Effector memory CD8-positive, alpha-beta T cell (primary cell): Measurements from ENCODE around the gene RAB23.

Experiments used
- ATAC-seq: fragments of 150-1000 bp; cut with Tn5 transposase; replicated peaks from 2 replicates; pipeline ENCODE4 v1.10.0; 2021; ENCODE audit warnings: mild to moderate bottlenecking, moderate library complexity
- DNase-seq, 3 experiments: peaks; one replicate each; pipeline ENCODE4 v3.0.0; 2021
- H3K27ac Mint-ChIP-seq, 2 donors: one replicate each; pipeline ENCODE4 v1.8.0; 2022; ENCODE audit warnings: mild to moderate bottlenecking in 2 of 2, mixed read lengths in 2 of 2, moderate library complexity in 2 of 2
- H3K27me3 Mint-ChIP-seq, 2 donors: one replicate each; pipeline ENCODE4 v1.8.0; 2022; ENCODE audit warnings: mixed read lengths in 2 of 2
- H3K36me3 Mint-ChIP-seq: one replicate; pipeline ENCODE4 v1.8.0; 2022; ENCODE audit warnings: mild to moderate bottlenecking, moderate library complexity, mixed read lengths; ENCODE audit not compliant: insufficient read depth
- H3K4me1 Mint-ChIP-seq, 2 donors: one replicate each; pipeline ENCODE4 v1.8.0; 2022; ENCODE audit warnings: low read depth in 2 of 2, mixed read lengths in 2 of 2
- H3K4me3 Mint-ChIP-seq, 2 donors: one replicate each; pipeline ENCODE4 v1.8.0; 2022; ENCODE audit warnings: mild to moderate bottlenecking in 2 of 2, mixed read lengths in 2 of 2, moderate library complexity in 2 of 2
- H3K9me3 Mint-ChIP-seq, 2 donors: one replicate each; pipeline ENCODE4 v1.8.0; 2022; ENCODE audit warnings: mixed read lengths in 2 of 2

Gene RAB23

DNA sequence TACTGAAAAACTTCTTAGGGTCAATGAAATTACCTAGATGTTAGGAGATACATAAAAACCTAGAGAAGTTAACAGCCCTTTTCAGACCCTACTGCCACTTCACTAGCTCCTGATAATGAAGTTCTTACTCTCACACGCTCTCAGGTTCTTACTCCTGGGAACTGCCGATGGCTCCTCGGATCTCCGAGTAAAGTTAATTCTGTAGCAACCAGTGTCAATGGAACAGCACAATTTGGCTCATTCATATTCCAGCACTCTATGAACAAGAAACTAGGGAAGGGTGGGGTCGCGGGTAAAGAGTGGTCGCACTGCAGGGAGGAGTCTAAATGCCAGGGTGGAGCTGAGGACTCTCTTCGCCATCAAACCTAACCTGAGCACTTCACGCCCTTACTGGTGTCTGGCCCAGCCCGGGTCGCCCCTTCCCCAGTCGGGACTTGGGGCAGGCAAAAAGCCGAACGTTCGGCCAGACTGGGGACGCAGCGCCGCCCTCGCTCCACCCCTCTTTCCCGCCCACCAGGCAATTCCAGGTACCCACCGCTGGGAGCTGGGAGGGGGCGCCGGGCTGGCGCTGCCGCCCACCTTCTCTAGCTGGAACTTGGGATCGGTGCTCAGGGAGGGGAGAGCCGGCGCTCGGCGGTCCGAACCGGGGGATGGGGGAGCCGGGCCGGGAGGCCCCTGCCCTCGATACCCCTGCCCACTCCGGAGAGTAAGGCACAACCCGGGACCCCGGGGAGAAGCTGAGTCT is 744 bp downstream of the RAB23 start:
- Mint-ChIP-seq H3K36me3 (peaks cover 14% of the 10 kb centered on the region), H3K4me1 (peaks cover 7 to 8% of the 10 kb centered on the region in 2 donors)
- ATAC-seq: peak; percentile 59

DNA sequence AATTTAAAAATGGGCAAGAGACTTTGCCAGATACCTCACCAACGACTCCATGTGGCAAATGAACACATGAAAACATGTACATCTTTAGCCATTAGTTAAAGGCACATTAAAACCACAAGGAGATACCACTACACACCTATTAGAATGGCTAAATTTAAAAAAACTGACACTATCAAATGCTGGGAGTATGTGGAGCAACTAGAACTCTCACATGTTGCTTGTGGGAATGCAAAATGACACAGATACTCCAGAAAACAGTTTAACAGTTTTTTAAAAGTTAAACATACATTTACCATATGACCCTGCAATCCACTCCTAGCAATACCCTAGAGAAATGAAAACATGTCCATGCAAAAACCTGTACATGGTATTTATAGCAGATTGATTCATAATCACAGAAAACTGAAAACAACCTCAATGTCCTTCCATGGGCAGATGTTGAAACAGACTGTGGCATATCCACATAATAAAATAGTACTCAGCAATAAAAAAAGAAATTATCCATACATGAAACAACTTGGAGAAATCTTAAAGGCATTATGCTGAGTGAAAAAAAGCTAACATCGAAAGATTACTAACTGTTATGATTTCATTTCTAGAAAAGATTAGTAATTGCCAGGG is 1.9 kb downstream of the RAB23 start:
- DNase-seq: no peak
- peaks cover 14% of the 10 kb centered on the region for H3K36me3 Mint-ChIP-seq
- H3K27ac Mint-ChIP-seq: no peak overlapping the region
- peaks cover 0 to 5% of the 10 kb centered on the region in 2 donors for H3K27me3 Mint-ChIP-seq
- ATAC-seq: no peak
- peaks cover 7 to 8% of the 10 kb centered on the region in 2 donors for H3K4me1 Mint-ChIP-seq
- no peaks in the 10 kb centered on the region for H3K9me3 Mint-ChIP-seq
- peak overlapping the region in 1 of 2 donors; percentile 100 for H3K4me3 Mint-ChIP-seq

More for the DNA sequence above, 744 bp downstream of the RAB23 start:
- peaks cover 0 to 5% of the 10 kb centered on the region in 2 donors for H3K27me3 Mint-ChIP-seq
- peak overlapping the region; percentile 97 to 100 for H3K4me3 Mint-ChIP-seq
- peak overlapping the region; percentile 90 to 95 for H3K27ac Mint-ChIP-seq
- no peaks in the 10 kb centered on the region for H3K9me3 Mint-ChIP-seq
- peak; percentile 34 to 46 (median 36) for DNase-seq

DNA sequence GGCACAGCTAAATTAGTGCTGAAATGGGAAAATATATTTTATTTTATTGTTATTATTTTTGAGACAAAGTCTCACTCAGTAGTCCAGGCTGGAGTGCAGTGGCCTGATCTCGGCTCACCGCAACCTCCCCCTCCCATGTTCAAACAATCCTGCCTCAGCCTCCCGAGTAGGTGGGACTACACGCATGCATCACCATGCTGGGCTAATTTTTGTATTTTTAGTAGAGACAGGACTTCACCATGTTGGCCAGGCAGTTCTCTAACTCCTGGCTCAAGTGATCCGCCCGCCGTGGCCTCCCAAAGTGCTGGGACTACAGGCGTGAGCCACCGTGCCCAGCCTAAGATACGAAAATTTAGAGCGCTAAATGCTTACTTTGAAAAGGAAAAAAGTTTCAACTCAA is 4.8 kb downstream of the RAB23 start:
- ATAC-seq (no peak), DNase-seq (no peak)
- peaks cover 7 to 15% of the 10 kb centered on the region in 2 donors for H3K4me1 Mint-ChIP-seq
- H3K4me3 Mint-ChIP-seq: no peak overlapping the region
- H3K27ac Mint-ChIP-seq: no peak overlapping the region
- H3K36me3 Mint-ChIP-seq: peaks cover 8% of the 10 kb centered on the region
- H3K27me3 Mint-ChIP-seq: no peaks in the 10 kb centered on the region
- no peaks in the 10 kb centered on the region for H3K9me3 Mint-ChIP-seq

DNA sequence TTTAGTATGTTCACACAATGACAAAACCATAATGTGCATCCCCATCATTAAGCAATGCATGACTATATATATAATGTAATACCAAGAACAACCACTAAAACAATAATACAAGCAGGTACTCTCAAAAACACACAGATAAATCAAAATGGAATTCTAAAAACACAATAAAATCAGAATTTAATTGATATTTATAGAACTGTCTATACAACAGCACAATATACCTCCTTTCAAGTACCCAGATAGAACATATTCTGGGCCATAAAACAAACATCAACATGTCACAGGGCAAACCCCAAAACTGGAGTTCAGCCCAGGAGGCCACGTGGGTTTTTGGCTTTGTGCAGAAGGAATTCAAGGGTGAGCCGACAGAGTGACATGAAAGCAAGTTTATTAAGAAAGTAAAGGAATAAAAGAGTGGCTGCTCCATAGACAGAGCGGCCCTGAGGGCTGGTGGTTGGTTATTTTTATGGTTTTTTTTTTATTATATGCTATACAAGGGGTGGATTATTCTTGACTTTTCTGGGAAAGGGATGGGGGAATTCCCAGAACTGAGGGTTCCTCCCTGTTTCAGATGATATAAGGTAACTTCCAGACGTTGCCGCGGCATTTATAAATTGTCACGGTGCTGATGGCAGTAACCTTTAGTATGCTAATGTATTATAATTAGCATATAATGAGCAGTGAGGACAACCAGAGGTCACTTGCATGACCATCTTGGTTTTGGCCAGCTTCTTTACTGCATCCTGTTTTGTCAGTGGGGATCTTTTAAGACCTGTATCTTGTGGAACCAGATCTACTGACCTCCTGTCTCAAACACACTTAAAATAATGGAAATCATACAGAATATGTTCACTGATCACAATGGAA is 5.6 kb downstream of the RAB23 start:
- H3K9me3 Mint-ChIP-seq: no peaks in the 10 kb centered on the region
- DNase-seq (no peak), ATAC-seq (peak; percentile 47)
- H3K36me3 Mint-ChIP-seq: peaks cover 3% of the 10 kb centered on the region
- no peak overlapping the region for H3K27ac Mint-ChIP-seq
- H3K27me3 Mint-ChIP-seq: no peaks in the 10 kb centered on the region
- H3K4me3 Mint-ChIP-seq: no peak overlapping the region
- H3K4me1 Mint-ChIP-seq: peaks cover 3 to 12% of the 10 kb centered on the region in 2 donors

DNA sequence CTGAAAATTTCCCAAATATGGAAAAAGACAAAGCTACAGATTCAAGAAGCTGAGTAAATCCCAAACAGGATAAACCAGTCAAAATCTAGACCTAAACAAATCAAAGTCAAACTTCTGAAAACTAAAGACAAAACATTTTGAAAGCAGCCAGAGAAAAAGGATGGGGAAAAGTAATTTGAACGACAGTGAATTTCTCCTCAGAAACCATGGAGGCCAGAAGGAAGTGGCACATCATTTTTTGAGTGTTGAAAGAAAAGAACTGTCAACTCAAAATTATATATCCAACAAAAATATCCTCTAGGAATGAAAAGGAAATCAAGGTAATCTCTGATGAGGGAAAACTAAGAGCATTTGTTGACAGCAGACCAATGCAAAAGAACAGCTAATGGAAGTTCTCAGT is 6.8 kb downstream of the RAB23 start:
- Mint-ChIP-seq H3K36me3 (no peaks in the 10 kb centered on the region), H3K4me3 (no peak overlapping the region), H3K27me3 (no peaks in the 10 kb centered on the region), H3K9me3 (no peaks in the 10 kb centered on the region), H3K27ac (no peak overlapping the region), H3K4me1 (peaks cover 0 to 8% of the 10 kb centered on the region in 2 donors)
- DNase-seq (no peak), ATAC-seq (no peak)

DNA sequence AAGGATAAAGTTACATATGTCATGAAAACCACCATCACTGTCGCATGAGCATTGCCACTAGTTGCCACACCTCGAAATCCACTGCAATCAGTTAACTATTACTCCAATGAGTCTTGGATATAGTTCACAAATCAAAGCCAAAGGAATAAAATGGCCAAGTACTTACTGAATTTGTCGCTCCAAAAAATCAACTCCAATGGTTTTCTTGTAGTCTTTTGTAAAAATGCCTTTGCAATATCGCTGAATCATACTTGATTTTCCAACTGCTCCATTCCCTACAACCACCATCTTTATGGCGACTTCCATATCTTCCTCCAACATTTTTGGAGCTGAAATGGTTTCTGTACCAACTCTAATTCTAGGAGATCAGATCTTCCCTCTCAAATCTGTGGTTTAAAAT is 12.0 kb downstream of the RAB23 start:
- no peaks in the 10 kb centered on the region for H3K9me3 Mint-ChIP-seq
- no peak overlapping the region for H3K4me3 Mint-ChIP-seq
- no peaks in the 10 kb centered on the region for H3K27me3 Mint-ChIP-seq
- H3K27ac Mint-ChIP-seq: no peak overlapping the region
- DNase-seq (no peak), ATAC-seq (no peak)
- H3K36me3 Mint-ChIP-seq: no peaks in the 10 kb centered on the region
- H3K4me1 Mint-ChIP-seq: peaks cover 0 to 8% of the 10 kb centered on the region in 2 donors

DNA sequence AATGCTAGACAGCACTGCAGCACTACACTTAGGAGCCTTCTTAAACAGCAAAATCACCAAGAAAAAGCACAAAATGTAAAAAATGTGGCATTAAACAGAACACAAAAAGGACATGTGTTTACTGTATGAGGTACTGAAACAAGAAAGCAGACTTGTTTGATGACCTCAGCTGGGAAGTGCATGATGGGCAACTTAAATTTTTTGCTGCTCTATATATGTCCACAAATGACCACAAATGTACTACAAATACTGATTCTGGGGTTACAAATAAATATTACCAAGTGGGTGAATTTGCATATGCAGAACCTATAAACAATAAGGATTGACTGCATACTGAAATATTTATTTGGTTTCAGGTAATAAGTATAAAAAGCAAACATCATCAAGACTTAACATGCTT is 13.1 kb downstream of the RAB23 start:
- Mint-ChIP-seq H3K36me3 (no peaks in the 10 kb centered on the region), H3K27me3 (no peaks in the 10 kb centered on the region), H3K9me3 (no peaks in the 10 kb centered on the region), H3K27ac (no peak overlapping the region), H3K4me1 (no peaks in the 10 kb centered on the region), H3K4me3 (no peak overlapping the region)
- DNase-seq (no peak), ATAC-seq (no peak)

DNA sequence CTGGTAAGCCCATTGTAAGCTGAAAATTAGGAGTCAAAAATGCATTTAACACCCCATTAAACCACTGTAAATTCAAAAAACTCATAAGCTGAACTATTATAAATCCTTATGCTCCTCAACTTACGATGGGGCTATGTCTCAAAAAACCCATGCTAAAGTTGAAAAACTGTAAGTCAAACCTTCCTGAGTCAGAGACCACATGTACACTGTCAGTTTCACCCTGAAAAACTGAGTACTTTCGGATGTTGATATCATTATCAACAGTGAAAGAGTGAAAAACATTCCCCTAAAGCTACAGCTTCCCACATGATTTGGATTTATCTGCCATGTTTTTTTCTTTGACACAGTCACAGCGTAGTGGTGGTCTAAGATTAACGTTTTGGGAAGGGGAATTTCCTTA is 14.2 kb downstream of the RAB23 start:
- Mint-ChIP-seq H3K27ac (no peak overlapping the region), H3K27me3 (no peaks in the 10 kb centered on the region), H3K4me1 (no peaks in the 10 kb centered on the region), H3K36me3 (no peaks in the 10 kb centered on the region), H3K4me3 (no peak overlapping the region), H3K9me3 (no peaks in the 10 kb centered on the region)
- no peak for DNase-seq
- ATAC-seq: no peak

DNA sequence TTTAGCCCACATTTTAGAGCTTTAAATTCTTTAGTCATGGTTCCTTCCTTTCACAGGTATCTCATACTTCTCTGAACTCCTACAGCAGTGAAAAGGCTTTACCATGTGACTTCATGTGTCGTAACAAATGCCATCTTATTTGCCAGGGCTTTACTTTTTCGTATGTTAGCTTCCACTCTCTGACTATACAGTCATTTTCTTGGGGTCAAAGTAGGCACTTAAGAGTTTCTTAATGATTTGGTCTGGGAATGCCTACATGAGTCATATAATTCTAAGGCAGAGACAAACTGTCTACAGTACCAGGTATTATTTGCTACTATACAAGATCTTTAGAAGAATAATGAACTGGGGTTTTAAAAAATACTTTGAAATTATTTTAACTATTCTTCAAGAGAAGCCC is 15.0 kb downstream of the RAB23 start:
- Mint-ChIP-seq H3K36me3 (no peaks in the 10 kb centered on the region), H3K4me1 (no peaks in the 10 kb centered on the region), H3K27me3 (no peaks in the 10 kb centered on the region), H3K4me3 (no peak overlapping the region), H3K27ac (no peak overlapping the region), H3K9me3 (no peaks in the 10 kb centered on the region)
- ATAC-seq: no peak
- DNase-seq: no peak

DNA sequence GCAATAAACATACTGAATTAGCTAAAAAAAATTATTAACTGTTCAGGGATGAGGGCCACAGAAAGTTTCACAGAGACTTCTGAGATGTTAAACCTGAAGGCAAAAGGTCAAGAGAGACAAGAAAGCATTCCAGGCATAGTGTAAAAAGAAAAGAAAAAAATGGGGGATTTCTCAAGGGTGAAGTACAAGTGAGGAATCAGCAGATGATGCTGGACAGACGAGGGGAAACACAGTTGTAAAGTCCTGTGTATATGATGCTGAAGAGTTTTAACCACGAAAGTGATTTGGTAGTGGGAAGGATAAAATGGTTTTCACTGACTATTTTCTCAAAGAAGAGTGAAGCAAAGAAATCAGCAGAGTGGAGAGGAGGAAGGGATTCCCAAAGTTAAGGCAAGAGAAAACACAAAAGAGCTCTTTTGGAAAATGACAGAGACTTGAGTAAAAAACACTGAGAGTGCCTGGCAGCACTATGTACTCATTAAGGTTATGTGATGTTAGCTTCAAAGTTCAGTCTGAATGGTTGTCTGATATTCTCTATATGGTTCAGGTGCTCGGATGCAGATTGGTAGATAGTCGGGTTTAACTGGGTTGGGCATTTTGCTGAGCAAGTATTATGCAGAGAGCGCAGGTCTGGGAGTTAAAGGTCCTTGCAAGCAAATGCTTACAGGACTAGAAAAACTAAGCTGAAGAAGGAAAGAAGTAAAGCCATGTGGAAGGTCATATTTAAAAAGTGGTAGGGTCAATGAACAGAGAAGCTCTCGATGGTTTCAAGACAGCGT is 16.4 kb downstream of the RAB23 start:
- H3K9me3 Mint-ChIP-seq: no peaks in the 10 kb centered on the region
- no peaks in the 10 kb centered on the region for H3K4me1 Mint-ChIP-seq
- H3K36me3 Mint-ChIP-seq: no peaks in the 10 kb centered on the region
- H3K27ac Mint-ChIP-seq: no peak overlapping the region
- H3K27me3 Mint-ChIP-seq: no peaks in the 10 kb centered on the region
- ATAC-seq: no peak
- no peak for DNase-seq
- H3K4me3 Mint-ChIP-seq: no peak overlapping the region

DNA sequence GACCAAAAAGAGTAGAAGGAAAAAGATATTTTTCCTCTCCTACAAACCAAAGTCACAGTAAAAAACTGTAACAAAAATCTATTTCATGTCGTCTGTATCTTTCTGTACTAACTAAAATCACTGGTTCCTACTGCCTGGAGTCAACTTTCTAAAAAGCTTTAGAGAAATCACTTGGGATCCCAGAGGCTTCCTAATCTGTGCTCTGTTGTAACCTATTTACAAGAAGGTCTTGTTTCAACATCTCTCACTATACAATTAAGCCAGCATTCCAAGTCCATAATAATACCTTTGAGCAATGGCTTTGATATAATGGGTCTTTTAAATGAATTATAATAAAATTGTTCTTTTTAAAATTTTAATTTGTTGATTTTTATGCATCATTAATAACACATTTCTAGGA is 20.4 kb downstream of the RAB23 start:
- H3K27ac Mint-ChIP-seq: no peak overlapping the region
- no peaks in the 10 kb centered on the region for H3K36me3 Mint-ChIP-seq
- ATAC-seq (no peak), DNase-seq (no peak)
- H3K27me3 Mint-ChIP-seq: no peaks in the 10 kb centered on the region
- H3K4me3 Mint-ChIP-seq: no peak overlapping the region
- no peaks in the 10 kb centered on the region for H3K4me1 Mint-ChIP-seq
- H3K9me3 Mint-ChIP-seq: no peaks in the 10 kb centered on the region

DNA sequence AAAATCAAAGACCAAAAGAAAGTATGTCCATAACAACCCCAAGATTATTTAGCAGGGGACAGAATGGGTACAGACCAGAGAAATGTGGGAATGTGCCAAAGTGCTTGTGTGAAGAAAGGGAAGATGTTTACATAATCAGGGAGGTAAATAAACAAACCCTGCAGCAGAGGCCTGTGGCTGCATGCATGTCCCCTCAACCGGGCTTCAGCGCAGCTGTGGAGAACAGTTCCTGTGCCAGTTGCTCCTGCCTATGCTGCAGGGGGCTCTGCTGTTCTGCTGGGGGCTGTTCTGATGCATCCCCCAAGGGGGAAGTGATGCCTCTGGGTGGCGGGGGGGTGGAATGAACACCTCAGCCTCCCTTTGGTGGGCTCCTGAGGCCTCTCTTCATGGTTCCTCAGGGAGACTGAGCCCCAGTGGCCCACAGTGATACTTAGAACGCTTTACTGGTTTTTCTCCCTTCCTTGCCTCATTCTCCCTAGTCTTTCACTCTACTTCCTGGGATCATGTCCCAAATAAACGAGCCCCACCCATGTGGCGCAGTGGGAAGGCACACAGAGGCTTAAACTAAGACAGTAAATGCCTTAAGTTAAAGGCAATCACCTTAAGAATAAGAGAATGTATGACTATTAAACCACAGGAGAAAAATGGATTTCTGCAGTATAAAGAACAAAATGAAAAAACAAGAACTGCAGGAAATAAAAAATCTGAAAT is 23.0 kb downstream of the RAB23 start:
- Mint-ChIP-seq H3K27me3 (no peaks in the 10 kb centered on the region), H3K36me3 (no peaks in the 10 kb centered on the region), H3K4me3 (no peak overlapping the region), H3K9me3 (no peaks in the 10 kb centered on the region), H3K27ac (no peak overlapping the region), H3K4me1 (no peaks in the 10 kb centered on the region)
- ATAC-seq: no peak
- DNase-seq: no peak

DNA sequence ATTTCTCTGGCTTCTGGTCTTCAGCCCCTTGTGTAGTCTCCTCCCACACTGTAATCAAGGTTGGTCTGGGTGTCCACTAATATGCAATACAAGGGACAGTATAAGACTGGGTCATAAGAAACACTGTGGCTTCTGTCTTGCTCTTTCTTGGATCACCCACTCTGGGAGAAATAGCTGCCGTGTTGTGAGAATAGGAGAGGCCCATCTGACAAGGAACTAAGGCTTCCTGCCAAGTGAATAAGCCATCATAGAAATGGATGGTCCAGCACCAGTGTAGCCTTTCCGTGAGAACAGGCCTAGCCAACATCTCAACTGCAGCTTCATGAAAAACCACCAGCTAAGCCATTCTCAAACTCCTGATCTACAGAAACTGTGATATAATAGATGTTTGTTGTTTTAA is 26.6 kb downstream of the RAB23 start:
- Mint-ChIP-seq H3K9me3 (no peaks in the 10 kb centered on the region), H3K27me3 (no peaks in the 10 kb centered on the region), H3K4me1 (no peaks in the 10 kb centered on the region), H3K4me3 (no peak overlapping the region), H3K36me3 (no peaks in the 10 kb centered on the region), H3K27ac (no peak overlapping the region)
- DNase-seq (no peak), ATAC-seq (no peak)
